HG02610 (cell line): Measurements from ENCODE around the gene LILRA5.
"Not testable (repeated sequence)": the region's sequence is repeated elsewhere in the genome, so short reads cannot be mapped to it uniquely, and the experiment has no call there.

ENCODE experiments used
- ATAC-seq: cut with Tn5 transposase; IDR thresholded peaks from one replicate; pipeline ENCODE4 v1.9.1; 2021; ENCODE audit warnings: mild to moderate bottlenecking, moderate library complexity; ENCODE audit not compliant: unreplicated experiment

LILRA5 gene

GRCh38 chr19:54307389-54308020 is 5.5 kb downstream of the LILRA5 start:
- ATAC-seq, result no peak

- no peak for ATAC-seq
Observed at GRCh38 chr19:54305141-54305540, 7.8 kb downstream of the LILRA5 start.

GRCh38 chr19:54302257-54302656 is 10.7 kb downstream of the LILRA5 start:
- ATAC-seq, result no peak

- ATAC-seq, result no peak
Observed at GRCh38 chr19:54299515-54299914, 13.5 kb downstream of the LILRA5 start.

- no peak for ATAC-seq
Observed at GRCh38 chr19:54299126-54299498, 13.9 kb downstream of the LILRA5 start.

- no peak for ATAC-seq
Observed at GRCh38 chr19:54298357-54299125, 14.4 kb downstream of the LILRA5 start.

- no peak for ATAC-seq
Observed at GRCh38 chr19:54297759-54298305, 15.1 kb downstream of the LILRA5 start.

- ATAC-seq, result no peak
Observed at GRCh38 chr19:54294539-54294938, 18.4 kb downstream of the LILRA5 start.

GRCh38 chr19:54289160-54289559 is 23.8 kb downstream of the LILRA5 start:
- ATAC-seq, result not testable (repeated sequence)

- no peak for ATAC-seq
Observed at GRCh38 chr19:54287456-54287855, 25.5 kb downstream of the LILRA5 start.

GRCh38 chr19:54286283-54286682 is 26.7 kb downstream of the LILRA5 start:
- ATAC-seq, result not testable (repeated sequence)

GRCh38 chr19:54285427-54286056 is 27.4 kb downstream of the LILRA5 start:
- not testable (repeated sequence) for ATAC-seq

GRCh38 chr19:54282686-54283470 is 30.1 kb downstream of the LILRA5 start:
- no peak for ATAC-seq

GRCh38 chr19:54281729-54282075 is 31.3 kb downstream of the LILRA5 start:
- not testable (repeated sequence) for ATAC-seq

- no peak for ATAC-seq
Observed at GRCh38 chr19:54281007-54281728, 31.8 kb downstream of the LILRA5 start, which contains the start of gene LILRB2. TSS of gene LILRB2 (minus strand) at chr19:54281110. CDS start at chr19:54280496, 614 bp downstream.

- not testable (repeated sequence) for ATAC-seq
Observed at GRCh38 chr19:54280441-54280840, 32.5 kb downstream of the LILRA5 start.

GRCh38 chr19:54280025-54280424 is 32.9 kb downstream of the LILRA5 start:
- ATAC-seq, result not testable (repeated sequence)

GRCh38 chr19:54279406-54279962 is 33.5 kb downstream of the LILRA5 start:
- ATAC-seq, result no peak

GRCh38 chr19:54278571-54279195 is 34.3 kb downstream of the LILRA5 start:
- ATAC-seq, result not testable (repeated sequence)
